AG09309 (cell line): ENCODE measurements around the gene TSHZ3.

Experiments used
- DNase-seq: peaks from one replicate; pipeline ENCODE4 v3.0.0-alpha.2; 2010; ENCODE audit warnings: low read depth
- H3K4me3 ChIP-seq: 2 replicates; pipeline ENCODE4 v1.5.1; 2011; ENCODE audit warnings: mild to moderate bottlenecking, low read depth, low read length, moderate library complexity; ENCODE audit not compliant: control insufficient read depth
- CTCF ChIP-seq: IDR thresholded peaks from 2 replicates; pipeline ENCODE4 v1.5.1; 2011; ENCODE audit warnings: mild to moderate bottlenecking, low read depth, low read length, inconsistent platforms; ENCODE audit not compliant: insufficient read depth, control insufficient read depth; ENCODE audit errors: missing control alignments

Gene TSHZ3

GRCh38 chr19:31257025-31257424, 92.2 kb downstream of the TSHZ3 start:
- H3K4me3 ChIP-seq: no peak overlapping the region
- TF ChIP-seq CTCF: no peak
- no peak for DNase-seq

- DNase-seq: no peak
Observed at GRCh38 chr19:31256593-31256960, 92.7 kb downstream of the TSHZ3 start.

GRCh38 chr19:31255831-31256592, 93.2 kb downstream of the TSHZ3 start:
- no peak for TF ChIP-seq CTCF
- no peak for DNase-seq
- no peak overlapping the region for H3K4me3 ChIP-seq

More at GRCh38 chr19:31256593-31256960, 92.7 kb downstream of the TSHZ3 start:
- no peak for TF ChIP-seq CTCF
- no peak overlapping the region for H3K4me3 ChIP-seq

GRCh38 chr19:31255174-31255799, 93.9 kb downstream of the TSHZ3 start:
- H3K4me3 ChIP-seq: no peak overlapping the region
- DNase-seq: no peak
- TF ChIP-seq CTCF: no peak

GRCh38 chr19:31254611-31255010, 94.6 kb downstream of the TSHZ3 start:
- no peak for DNase-seq
- no peak overlapping the region for H3K4me3 ChIP-seq
- TF ChIP-seq CTCF: no peak

GRCh38 chr19:31254180-31254551, 95.1 kb downstream of the TSHZ3 start:
- no peak for TF ChIP-seq CTCF
- no peak for DNase-seq
- H3K4me3 ChIP-seq: no peak overlapping the region
